ENCODE results near the gene ANKRD55. TPM values are rescaled to one million over a fixed set of nuclear protein-coding genes. Genes with fewer than 3 reads are reported as not detected.
"Not testable (repeated sequence)": the region's sequence is repeated elsewhere in the genome, so short reads cannot be mapped to it uniquely, and the experiment has no call there.

ANKRD55 gene
- total RNA-seq, 2 donors from 2014 or later = 0.27 to 0.29 TPM

GRCh38 chr5:56106837-56107236 is 126.3 kb downstream of the ANKRD55 start:
- no peak overlapping the region for H3K27ac Mint-ChIP-seq
- no peaks in the 10 kb centered on the region for H3K36me3 ChIP-seq (ENCODE audit: control insufficient read depth, insufficient read depth, low read length)
- no peaks in the 10 kb centered on the region for H3K36me3 Mint-ChIP-seq (ENCODE audit: low read depth)
- no peak for TF ChIP-seq CTCF (conservative IDR thresholded peaks at IDR 0.05)
- H3K9me3 ChIP-seq (ENCODE audit: control insufficient read depth, low read length) = no peaks in the 10 kb centered on the region
- H3K9ac ChIP-seq (ENCODE audit: extremely low read depth, low read length, poor library complexity, severe bottlenecking) = no peak overlapping the region
- H3K4me3 Mint-ChIP-seq = no peak overlapping the region
- H3K9me3 Mint-ChIP-seq = no peaks in the 10 kb centered on the region
- H3K4me1 ChIP-seq (ENCODE audit: control insufficient read depth, insufficient read depth, low read length) = no peaks in the 10 kb centered on the region
- H3K27ac ChIP-seq (ENCODE audit: low read depth, low read length) = no peak overlapping the region
- no peak overlapping the region for H3K4me3 ChIP-seq (ENCODE audit: low read length)
- H3K27me3 Mint-ChIP-seq (ENCODE audit: insufficient read depth) = no peaks in the 10 kb centered on the region
- H3K4me1 Mint-ChIP-seq = no peaks in the 10 kb centered on the region
- no peak for DNase-seq
- no peaks in the 10 kb centered on the region for H3K27me3 ChIP-seq (ENCODE audit: control insufficient read depth, insufficient read depth, low read length, poor library complexity, severe bottlenecking)

DNA sequence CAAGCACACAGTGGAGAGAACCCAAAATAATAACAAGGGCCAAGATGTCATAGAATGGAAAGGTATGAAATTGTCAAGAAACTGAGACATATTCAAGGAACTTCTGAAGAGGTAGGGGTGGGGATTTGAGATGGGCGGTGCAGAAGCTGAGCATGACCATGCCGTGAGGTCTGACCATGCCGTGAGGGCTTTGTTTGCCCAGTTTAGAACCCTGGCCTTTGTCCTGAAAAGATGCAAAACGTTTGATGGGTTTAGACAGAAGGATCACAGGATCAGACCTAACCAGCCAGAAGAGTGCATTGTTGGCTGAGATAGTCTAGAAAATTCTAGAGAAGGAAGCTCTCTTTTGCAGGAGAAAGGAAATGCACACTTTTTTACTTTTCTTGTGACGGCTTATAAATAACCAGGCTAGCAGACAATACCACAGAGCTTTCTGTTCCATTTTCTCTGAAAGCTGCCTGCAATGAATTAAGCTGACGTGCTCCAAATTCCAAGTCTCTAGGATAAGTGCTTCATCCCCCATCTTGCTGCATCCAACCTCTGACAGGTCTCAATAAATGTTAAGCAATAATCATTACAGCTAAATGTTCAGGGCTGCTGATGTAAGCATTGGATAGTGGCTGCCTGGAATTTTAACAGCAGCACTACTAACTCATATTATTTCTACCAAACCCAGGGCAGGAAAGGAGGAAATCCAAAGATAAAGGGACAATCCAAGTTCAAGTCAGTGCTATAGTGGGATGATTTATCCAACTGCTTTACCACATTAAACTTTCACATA is 127.4 kb downstream of the ANKRD55 start:
- Histone ChIP-seq H3K27me3 (ENCODE audit: control insufficient read depth, insufficient read depth, low read length, poor library complexity, severe bottlenecking) (no peaks in the 10 kb centered on the region), H3K27ac (ENCODE audit: low read depth, low read length) (no peak overlapping the region), H3K4me3 (ENCODE audit: low read length) (no peak overlapping the region), H3K36me3 (ENCODE audit: control insufficient read depth, insufficient read depth, low read length) (no peaks in the 10 kb centered on the region), H3K4me1 (ENCODE audit: control insufficient read depth, insufficient read depth, low read length) (no peaks in the 10 kb centered on the region), H3K9me3 (ENCODE audit: control insufficient read depth, low read length) (peaks cover 8% of the 10 kb centered on the region), H3K9ac (ENCODE audit: extremely low read depth, low read length, poor library complexity, severe bottlenecking) (no peak overlapping the region)
- DNase-seq = no peak
- WGBS, 2 experiments (ENCODE audit: insufficient coverage in 1 of 2, insufficient read length in 1 of 2) = 86 to 90% methylated on average over 5 to 6 of the region's 6 CpGs
- no peaks in the 10 kb centered on the region for H3K36me3 Mint-ChIP-seq (ENCODE audit: low read depth)
- H3K9me3 Mint-ChIP-seq = peaks cover 5% of the 10 kb centered on the region
- TF ChIP-seq CTCF (conservative IDR thresholded peaks at IDR 0.05) = no peak
- H3K4me3 Mint-ChIP-seq = no peak overlapping the region
- H3K27me3 Mint-ChIP-seq (ENCODE audit: insufficient read depth) = no peaks in the 10 kb centered on the region
- no peak overlapping the region for H3K27ac Mint-ChIP-seq
- no peaks in the 10 kb centered on the region for H3K4me1 Mint-ChIP-seq

DNA sequence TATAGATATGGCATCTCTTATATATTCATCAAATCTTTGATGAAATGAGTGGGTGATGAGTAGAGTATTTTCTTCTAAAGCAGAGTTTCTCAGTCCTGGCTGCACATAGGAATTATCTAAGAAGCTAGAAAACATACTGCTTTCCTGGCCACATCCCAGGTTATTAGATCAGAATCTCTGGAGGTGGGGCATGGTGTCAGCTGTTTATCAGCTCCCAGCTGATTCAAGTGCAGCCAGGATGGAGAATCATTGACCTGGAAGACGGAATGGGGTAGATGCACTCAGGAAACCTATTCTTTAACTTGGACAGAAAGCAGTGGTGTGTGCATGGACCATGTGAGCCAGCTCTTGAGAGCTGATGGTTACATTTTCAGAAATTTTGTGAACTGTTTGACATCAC is 130.2 kb downstream of the ANKRD55 start:
- H3K4me3 ChIP-seq (ENCODE audit: low read length) = no peak overlapping the region
- H3K27ac Mint-ChIP-seq = no peak overlapping the region
- H3K27me3 ChIP-seq (ENCODE audit: control insufficient read depth, insufficient read depth, low read length, poor library complexity, severe bottlenecking) = no peaks in the 10 kb centered on the region
- no peak overlapping the region for H3K27ac ChIP-seq (ENCODE audit: low read depth, low read length)
- no peaks in the 10 kb centered on the region for H3K27me3 Mint-ChIP-seq (ENCODE audit: insufficient read depth)
- WGBS, 2 experiments (ENCODE audit: insufficient coverage in 1 of 2, insufficient read length in 1 of 2) = 93 to 100% methylated on average over 1 of the region's 1 CpG
- H3K9me3 Mint-ChIP-seq = peaks cover 6% of the 10 kb centered on the region
- H3K9me3 ChIP-seq (ENCODE audit: control insufficient read depth, low read length) = peaks cover 9% of the 10 kb centered on the region
- TF ChIP-seq CTCF (conservative IDR thresholded peaks at IDR 0.05) = no peak
- no peak overlapping the region for H3K9ac ChIP-seq (ENCODE audit: extremely low read depth, low read length, poor library complexity, severe bottlenecking)
- no peaks in the 10 kb centered on the region for H3K4me1 Mint-ChIP-seq
- no peaks in the 10 kb centered on the region for H3K36me3 Mint-ChIP-seq (ENCODE audit: low read depth)
- DNase-seq = no peak
- H3K36me3 ChIP-seq (ENCODE audit: control insufficient read depth, insufficient read depth, low read length) = no peaks in the 10 kb centered on the region
- H3K4me1 ChIP-seq (ENCODE audit: control insufficient read depth, insufficient read depth, low read length) = no peaks in the 10 kb centered on the region
- no peak overlapping the region for H3K4me3 Mint-ChIP-seq

- WGBS, 2 experiments (ENCODE audit: insufficient coverage in 1 of 2, insufficient read length in 1 of 2) = 89 to 96% methylated on average over 6 to 9 of the region's 9 CpGs
- not testable (repeated sequence) for H3K27me3 Mint-ChIP-seq (ENCODE audit: insufficient read depth); H3K9ac ChIP-seq (ENCODE audit: extremely low read depth, low read length, poor library complexity, severe bottlenecking); H3K4me3 ChIP-seq (ENCODE audit: low read length); H3K9me3 Mint-ChIP-seq; H3K27ac Mint-ChIP-seq; H3K9me3 ChIP-seq (ENCODE audit: control insufficient read depth, low read length); H3K27me3 ChIP-seq (ENCODE audit: control insufficient read depth, insufficient read depth, low read length, poor library complexity, severe bottlenecking); H3K4me3 Mint-ChIP-seq; H3K4me1 ChIP-seq (ENCODE audit: control insufficient read depth, insufficient read depth, low read length); H3K36me3 ChIP-seq (ENCODE audit: control insufficient read depth, insufficient read depth, low read length); DNase-seq; H3K36me3 Mint-ChIP-seq (ENCODE audit: low read depth); H3K4me1 Mint-ChIP-seq; H3K27ac ChIP-seq (ENCODE audit: low read depth, low read length)
Observed at GRCh38 chr5:56102207-56102606, 130.9 kb downstream of the ANKRD55 start.

All from endodermal cell (in vitro differentiated cells).